ENCODE data around the gene IL10RA.

DNA sequence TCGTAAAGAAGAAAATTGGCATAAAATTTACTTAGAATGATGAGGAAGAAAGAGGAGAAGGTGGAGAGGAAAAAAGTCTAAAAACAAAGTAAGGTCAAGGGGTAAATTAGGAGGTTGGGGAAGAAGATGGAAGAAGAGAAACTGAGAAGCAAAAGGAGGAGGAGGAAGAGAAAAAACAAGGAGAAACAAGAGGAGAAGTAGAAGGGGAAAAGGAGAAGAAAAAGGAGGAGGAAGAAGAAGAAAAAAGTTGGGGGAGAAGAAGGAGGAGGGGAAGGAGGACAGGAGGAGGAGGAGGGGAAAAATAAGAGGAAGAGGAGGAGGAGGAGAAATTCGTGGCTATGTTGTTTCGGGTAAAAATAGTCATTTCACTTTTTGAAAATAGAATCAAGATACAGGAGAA lies 42.4 kb downstream of the IL10RA start:
- TF ChIP-seq, protein P1, sequence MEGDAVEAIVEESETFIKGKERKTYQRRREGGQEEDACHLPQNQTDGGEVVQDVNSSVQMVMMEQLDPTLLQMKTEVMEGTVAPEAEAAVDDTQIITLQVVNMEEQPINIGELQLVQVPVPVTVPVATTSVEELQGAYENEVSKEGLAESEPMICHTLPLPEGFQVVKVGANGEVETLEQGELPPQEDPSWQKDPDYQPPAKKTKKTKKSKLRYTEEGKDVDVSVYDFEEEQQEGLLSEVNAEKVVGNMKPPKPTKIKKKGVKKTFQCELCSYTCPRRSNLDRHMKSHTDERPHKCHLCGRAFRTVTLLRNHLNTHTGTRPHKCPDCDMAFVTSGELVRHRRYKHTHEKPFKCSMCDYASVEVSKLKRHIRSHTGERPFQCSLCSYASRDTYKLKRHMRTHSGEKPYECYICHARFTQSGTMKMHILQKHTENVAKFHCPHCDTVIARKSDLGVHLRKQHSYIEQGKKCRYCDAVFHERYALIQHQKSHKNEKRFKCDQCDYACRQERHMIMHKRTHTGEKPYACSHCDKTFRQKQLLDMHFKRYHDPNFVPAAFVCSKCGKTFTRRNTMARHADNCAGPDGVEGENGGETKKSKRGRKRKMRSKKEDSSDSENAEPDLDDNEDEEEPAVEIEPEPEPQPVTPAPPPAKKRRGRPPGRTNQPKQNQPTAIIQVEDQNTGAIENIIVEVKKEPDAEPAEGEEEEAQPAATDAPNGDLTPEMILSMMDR (IDR thresholded peaks at IDR 0.05; ENCODE audit: low read depth, low read length, missing input control) = no peak
- TF ChIP-seq, protein P2, sequence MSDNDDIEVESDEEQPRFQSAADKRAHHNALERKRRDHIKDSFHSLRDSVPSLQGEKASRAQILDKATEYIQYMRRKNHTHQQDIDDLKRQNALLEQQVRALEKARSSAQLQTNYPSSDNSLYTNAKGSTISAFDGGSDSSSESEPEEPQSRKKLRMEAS (IDR thresholded peaks at IDR 0.05) = no peak
- TF ChIP-seq TAF1 (conservative IDR thresholded peaks at IDR 0.05) = no peak
- TF ChIP-seq GABPA (IDR thresholded peaks at IDR 0.05 in 1 of 2, conservative IDR thresholded peaks at IDR 0.05 in 1 of 2) = no peak
- TF ChIP-seq, protein P3, sequence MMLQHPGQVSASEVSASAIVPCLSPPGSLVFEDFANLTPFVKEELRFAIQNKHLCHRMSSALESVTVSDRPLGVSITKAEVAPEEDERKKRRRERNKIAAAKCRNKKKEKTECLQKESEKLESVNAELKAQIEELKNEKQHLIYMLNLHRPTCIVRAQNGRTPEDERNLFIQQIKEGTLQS (IDR thresholded peaks at IDR 0.05) = no peak

Measured in liver (tissue), 3 donors.